GM19193 (cell line): ENCODE results near the gene HHATL.

Experiments
- POLR2A ChIP-seq: IDR thresholded peaks from 4 replicates; pipeline ENCODE4 v1.6.1; 2011; ENCODE audit not compliant: insufficient read depth, insufficient read length; ENCODE audit errors: extremely low read depth

Gene HHATL

DNA sequence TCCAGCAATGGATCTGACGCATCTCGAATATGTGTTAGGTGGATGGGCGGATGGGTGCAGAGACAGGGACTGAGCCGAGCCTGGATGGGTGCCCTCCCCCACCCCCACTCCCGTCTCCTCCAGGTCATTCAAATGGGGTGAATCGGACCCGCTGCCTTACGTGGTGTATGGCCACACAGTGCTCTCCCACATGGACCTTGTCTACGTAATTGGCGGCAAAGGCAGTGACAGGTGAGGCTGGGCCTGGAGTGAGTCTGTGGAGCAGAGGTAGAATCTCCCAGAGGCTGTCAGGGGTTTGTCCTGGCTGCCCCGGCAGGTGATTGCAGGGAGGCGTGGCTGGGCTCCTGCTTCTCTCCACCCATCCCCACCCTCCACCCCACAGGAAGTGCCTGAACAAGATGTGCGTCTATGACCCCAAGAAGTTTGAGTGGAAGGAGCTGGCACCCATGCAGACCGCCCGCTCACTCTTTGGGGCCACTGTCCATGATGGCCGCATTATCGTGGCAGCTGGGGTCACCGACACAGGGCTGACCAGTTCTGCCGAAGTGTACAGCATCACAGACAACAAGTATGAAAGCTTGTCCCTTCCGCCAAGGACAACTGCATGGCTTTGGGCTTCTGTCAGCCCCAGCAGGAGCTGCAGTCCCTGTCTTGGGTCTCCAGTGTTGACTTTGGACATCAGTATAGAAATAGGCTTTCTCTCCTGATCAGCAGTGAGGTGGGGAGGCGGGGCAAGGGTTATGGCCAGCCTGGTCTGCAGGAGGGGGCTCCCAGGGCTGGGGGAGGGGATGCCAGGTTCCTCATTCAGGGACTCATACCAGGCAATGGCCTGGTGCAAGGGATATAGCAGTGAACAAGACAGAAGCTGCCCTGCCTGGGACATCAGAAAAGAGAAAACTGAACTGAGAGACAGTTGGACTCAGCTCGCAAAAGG, 13.8 kb downstream of the HHATL start:
- no peak for TF ChIP-seq POLR2A

DNA sequence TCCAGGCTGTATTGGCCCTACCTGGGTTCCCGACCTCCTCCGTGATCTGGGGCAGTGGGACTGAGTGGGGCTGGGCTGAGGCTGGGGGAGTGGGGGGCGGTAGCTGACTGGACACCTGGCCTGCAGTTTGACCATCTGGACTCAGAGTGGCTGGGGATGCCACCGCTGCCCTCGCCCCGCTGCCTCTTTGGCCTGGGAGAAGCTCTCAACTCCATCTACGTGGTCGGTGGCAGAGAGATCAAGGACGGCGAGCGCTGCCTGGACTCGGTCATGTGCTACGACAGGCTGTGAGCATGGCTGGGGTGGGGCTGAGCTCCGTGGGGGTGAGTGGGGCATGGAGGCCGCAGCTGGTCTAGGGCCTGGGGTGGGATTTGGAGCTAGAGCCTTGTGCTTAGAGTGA, 14.6 kb downstream of the HHATL start:
- no peak for TF ChIP-seq POLR2A

DNA sequence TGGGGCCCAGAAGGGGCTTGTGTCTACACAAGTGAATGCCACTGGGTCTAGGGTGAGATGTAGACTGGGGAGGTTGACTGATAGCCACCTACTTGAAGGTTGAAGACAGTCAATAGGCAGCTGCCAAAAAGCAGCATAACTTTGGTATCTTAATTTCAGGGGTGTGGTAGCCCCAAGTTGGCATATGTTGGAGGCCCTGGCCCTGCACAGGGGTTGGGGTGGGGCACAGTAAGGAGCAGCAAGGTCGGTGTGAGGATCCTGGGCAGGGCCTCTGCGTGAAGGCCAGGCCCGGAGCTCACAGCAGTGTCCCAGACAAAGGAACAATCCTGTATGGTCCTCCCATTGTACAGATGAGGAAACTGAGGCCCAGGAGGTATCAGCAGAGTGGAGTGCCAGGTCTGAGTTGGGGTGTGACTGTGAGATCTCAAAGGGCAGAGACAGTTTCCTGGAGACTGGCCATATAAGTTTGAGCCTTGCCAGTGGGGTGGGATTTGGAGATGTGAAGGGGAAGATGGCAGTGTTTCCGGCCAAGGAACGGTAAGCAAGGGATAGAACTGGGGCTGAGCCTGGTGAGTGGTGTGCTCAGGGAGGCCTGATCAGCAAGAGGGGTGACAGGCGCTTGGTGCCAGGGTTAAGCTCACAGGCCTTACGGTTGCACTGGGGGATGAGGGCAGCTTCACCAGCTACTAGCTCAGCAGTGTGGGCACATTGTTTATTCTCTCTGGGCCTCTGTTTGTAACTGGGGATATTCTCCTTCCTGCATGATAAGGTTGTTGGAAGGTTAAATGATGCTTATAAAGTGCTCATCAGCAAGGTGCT, 15.6 kb downstream of the HHATL start:
- TF ChIP-seq POLR2A, result no peak

DNA sequence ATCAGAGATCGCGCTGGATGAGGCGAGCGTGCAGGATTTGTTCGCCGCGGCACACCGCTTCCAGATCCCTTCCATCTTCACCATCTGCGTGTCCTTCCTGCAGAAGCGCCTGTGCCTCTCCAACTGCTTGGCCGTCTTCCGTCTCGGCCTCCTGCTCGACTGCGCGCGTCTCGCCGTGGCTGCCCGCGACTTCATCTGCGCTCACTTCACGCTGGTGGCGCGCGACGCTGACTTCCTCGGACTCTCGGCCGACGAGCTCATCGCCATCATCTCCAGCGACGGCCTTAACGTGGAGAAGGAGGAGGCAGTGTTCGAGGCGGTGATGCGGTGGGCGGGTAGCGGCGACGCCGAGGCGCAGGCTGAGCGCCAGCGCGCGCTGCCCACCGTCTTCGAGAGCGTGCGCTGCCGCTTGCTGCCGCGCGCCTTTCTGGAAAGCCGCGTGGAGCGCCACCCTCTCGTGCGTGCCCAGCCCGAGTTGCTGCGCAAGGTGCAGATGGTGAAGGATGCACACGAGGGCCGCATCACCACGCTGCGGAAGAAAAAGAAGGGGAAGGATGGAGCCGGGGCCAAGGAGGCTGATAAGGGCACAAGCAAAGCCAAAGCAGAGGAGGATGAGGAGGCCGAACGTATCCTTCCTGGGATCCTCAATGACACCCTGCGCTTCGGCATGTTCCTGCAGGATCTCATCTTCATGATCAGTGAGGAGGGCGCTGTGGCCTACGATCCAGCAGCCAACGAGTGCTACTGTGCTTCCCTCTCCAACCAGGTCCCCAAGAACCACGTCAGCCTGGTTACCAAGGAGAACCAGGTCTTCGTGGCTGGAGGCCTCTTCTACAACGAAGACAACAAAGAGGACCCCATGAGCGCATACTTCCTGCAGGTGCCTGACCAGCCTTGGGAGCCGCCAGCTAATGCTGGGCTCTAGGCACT, 16.4 kb downstream of the HHATL start:
- no peak for TF ChIP-seq POLR2A

DNA sequence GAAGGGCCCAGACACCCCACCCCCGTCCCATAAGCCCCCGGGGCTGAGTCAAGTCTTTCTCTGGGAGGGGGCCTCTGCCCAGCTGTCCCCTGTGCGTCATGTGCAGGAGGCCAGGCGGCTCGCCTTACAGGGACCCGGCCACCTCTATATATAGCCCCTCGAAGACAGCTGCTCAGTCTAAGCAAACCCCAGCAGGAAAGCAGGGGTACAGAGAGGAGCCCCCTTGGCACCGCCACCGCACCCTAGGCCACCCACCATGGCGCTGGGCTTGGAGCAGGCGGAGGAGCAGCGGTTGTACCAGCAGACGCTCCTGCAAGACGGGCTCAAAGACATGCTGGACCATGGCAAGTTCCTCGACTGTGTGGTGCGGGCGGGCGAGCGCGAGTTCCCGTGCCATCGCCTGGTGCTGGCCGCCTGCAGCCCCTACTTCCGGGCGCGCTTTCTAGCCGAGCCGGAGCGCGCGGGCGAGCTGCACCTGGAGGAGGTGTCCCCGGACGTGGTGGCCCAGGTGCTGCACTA, 17.2 kb downstream of the HHATL start, which contains the start of gene KLHL40:
Gene KLHL40, plus strand, starts transcription at position 175 of the 519 bp plus-strand sequence. Its CDS starts 82 bp downstream, at position 257.
- no peak for TF ChIP-seq POLR2A

DNA sequence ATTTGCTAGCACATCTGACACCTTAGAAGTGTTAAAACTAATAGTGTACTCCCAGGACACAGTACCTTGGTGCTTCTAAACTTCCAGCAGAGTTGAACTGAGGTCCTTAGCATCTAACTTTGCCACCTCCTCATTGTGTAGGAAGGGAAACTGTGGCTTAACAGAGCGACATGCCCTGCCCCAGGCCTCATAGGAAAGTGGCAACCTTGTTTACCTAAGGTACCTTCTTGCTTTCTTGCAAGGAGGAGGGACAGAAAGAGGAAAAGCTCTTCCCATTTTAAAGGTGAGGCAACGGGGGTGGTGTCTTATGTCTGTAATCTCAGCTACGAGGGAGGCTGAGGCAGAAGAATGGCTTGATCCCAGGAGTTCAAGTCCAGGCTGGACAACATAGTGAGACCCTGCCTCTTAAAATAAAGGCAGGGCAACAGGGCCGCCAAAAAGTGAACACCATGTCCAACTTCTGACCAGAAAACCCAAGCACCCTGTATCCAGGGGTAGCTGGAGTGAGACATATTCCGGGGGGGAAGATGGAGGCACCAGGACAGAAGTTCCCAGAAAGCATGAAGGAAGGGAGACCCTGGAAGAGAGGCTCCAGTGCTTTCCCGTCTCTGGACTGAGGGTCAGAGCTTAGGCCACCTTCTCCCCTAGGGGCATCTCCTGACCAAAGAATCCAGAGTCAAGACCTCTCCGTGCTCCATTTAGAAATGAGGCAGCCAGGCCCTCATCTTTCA, 17.8 kb downstream of the HHATL start:
- TF ChIP-seq POLR2A, result no peak

DNA sequence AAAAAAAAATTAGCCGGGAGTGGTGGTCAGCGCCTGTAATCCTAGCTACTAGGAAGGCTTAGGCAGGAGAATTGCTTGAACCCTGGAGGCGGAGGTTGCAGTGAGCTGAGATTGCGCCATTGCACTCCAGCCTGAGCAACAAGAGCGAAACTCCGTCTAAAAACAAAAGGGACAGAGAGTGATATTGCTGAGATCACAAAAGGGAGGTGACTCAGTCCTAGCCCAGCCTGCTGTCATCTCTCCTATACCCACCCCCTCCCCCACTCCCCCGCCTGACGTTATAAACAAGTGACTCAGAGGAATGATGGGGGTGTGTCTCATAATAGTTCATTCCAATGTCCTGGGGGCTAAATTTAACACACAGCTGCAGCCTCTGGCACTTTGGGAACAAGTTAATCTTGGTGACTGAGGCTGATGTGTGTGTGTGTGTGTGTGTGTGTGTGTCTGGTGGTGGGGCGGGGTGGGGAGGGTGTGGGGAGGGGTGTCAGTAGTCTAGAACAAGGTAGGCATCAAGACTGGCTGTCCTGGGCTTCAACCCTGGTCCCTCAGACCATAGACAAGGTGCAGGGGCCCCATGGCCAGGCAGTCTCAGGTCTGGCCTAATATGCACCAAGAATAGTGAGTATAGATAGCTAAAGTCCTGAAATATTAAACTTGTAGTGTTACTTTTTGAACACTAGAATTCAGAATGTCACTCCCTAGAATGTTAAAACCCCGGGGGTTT, 18.6 kb downstream of the HHATL start:
- TF ChIP-seq POLR2A, result no peak

DNA sequence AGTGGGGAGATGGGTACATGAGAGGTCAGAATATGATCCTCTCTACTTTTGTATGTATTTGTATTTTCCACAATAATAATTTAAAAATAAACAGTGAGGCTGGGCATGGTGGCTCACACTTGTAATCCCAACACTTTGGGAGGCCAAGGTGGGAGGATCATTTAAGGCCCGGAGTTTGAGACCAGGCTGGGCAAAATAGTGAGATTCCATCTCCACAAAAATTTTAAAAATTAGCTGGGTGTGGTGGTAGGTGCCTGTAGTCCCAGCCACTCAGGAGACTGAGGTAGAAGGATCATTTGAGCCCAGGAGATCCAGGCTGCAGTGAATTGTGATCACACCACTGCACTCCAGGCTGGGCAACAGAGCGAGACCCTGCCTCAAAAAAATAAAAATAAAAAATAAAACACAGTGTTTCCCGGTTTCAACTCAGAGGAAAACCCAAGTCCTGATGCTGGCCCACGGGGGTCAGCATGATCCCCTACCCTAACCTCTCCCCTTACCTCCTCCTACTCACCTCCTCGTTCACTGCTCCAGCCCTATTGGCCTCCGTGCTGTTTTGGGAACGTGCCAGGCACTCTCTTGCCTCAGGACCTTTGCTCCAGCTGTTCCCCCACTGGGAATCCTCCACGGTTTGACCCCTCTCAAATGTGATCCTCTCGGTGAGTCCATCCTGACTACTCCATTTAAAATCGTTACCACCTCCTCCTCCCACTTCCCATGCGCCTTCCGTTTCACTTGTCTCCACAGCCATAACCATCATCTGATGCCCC, 20.1 kb downstream of the HHATL start:
- TF ChIP-seq POLR2A, result no peak

DNA sequence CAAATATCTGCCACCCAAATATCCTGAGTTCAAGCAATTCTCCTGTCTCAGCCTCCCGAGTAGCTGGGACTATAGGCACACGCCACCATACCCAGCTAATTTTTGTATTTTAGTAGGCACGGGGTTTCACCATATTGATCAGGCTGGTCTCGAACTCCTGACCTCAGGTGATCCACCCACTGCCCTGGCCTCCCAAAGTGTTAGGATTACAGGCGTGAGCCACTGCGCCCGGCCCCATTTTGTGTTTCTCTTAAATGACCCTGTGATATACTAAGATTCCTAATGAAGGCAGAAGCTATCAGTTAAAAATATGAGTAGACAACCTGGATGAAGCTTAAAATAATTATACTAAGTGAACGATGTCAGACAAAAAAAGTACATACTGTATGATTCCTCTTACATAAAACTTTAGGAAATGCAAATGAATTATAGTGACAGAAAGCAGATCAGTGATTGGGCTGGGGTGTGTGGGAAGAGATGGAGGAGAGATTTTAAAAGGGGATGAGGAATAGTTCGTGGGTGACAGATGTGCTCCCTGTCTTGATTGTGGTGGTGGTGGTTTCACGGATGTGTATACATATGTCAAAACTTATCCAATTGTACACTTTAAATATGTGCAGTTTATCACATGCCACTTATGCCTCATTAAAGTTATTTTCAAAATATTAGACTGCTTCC, 21.1 kb downstream of the HHATL start:
- no peak for TF ChIP-seq POLR2A

DNA sequence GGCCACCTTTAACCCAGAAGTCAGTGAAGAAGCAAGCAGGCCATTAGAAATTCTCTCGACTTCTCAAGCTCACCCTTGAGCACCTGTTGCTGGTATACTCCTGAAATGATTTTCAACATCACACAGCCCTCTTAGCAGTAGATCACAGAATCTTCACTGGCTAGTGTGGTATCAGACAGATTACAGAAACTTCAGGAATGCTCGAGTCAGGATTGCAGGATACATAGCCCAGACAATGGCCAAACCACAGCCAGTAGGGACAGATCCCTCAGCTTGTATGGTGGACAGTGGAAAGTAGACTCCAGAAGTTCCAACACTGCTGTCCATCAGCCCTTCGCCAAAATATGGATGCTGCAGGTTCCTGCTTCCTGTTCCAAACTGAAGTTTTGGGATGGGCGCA, 21.8 kb downstream of the HHATL start:
- TF ChIP-seq POLR2A, result no peak

DNA sequence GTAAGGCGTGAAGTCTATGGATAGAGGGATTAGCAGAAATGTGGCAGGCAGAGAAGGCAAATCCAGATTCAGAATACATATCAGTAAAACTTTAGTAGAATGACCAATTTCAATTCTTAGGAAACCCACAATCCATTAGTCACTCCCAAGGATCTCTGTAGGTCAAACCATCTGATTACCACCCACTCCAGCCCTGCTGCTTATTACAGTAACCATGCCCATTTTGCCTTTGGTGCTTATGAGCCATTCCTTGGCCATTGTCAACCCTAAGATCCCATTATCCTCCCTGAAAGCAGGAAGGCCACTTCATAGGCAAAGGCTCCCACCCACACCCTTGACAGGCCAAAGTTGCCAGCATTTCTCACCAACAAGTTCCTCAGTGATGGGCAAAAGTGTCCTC, 22.3 kb downstream of the HHATL start:
- no peak for TF ChIP-seq POLR2A

DNA sequence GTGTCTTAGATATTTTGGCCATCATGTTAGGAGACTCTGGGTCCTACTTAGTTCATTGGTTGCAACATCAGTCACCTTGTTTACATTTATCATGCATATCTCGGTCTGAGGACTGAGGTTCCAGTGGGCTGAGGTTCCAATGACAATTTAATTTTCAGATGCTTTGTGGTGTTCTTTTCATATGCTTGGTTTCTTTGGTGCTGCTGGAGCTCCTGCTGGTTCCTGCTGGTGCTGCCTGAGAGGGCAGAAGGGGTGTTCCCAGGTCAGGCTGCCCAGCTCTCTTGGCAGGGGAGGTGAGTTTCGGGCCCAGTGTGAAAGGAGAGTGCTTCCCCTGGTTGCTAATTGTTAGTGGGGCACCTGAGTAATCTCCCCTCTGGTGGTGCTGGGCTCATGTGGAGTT, 24.2 kb downstream of the HHATL start:
- no peak for TF ChIP-seq POLR2A
